ENCODE data around the gene TOB1.

DNA sequence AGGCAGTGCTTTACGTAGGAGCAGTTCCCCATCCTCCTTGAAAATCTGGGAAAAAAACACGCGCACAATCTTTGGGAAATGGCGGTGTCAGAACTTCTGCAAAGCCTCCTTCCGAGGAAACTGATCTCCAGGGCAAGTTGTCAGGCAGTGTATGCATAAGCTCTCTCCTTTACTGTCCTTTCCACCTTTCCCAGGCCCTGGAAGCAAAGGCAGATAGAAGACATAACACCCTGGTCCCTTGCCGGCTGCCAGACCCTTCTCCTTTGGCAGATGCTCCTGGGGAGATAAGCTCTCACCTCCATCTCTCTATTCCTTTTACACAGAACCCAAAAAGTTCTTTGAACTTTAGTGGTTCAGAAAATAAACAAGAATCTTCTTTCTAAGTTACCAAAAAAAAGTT, 12.4 kb downstream of the TOB1 start:
- TF ChIP-seq CTCF (IDR thresholded peaks at IDR 0.05): no peak
- no peak for TF ChIP-seq POLR2A (IDR thresholded peaks at IDR 0.05)
